Fibroblast of skin of right biceps (primary cell): Measurements from ENCODE around the gene TSHR.
"Not testable (repeated sequence)": the region's sequence is repeated elsewhere in the genome, so short reads cannot be mapped to it uniquely, and the experiment has no call there.

Source experiments
- DNase-seq: peaks from one replicate; pipeline ENCODE4 v3.0.0-alpha.2; 2013

The TSHR gene

DNA sequence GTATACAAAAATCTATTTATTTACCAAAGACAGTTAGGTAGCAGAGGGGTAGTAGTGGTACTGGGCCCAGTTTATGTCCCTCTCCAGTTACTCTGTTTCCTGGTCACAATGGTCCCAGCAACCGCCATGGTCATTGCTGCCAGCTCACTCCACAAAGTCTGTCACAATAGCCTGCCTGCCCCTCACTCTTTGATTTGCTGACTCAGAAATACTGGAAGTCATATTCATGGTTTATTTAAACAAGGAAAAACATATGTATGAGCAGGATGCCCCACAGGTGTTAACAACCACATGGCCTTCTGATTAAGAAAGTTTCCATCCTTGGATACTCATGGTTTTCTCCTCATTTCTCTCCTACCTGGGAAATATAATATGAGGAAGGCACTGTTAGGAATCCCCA lies 49.2 kb downstream of the TSHR start:
- no peak for DNase-seq

- DNase-seq, result no peak
These were observed 50.3 kb downstream of the TSHR start for GRCh38 chr14:81005540-81006228.

DNA sequence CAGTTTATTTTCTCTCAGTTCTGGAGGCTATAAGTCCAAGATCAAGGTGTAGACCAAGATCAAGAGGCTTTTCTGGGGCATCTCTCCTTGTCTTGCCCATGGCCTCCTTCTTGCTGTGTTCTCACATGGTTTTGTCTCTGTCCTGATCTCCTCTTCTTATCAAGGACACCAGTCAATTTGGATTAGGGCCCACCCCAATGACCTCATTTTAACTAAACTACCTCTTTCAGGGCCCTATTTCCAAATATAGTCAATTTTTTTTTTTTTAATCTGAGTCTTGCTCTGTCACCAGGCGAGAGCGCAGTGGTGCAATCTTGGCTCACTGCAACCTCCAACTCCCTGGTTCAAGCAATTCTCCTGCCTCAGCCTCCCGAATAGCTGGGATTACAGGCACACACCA lies 50.8 kb downstream of the TSHR start:
- no peak for DNase-seq

DNA sequence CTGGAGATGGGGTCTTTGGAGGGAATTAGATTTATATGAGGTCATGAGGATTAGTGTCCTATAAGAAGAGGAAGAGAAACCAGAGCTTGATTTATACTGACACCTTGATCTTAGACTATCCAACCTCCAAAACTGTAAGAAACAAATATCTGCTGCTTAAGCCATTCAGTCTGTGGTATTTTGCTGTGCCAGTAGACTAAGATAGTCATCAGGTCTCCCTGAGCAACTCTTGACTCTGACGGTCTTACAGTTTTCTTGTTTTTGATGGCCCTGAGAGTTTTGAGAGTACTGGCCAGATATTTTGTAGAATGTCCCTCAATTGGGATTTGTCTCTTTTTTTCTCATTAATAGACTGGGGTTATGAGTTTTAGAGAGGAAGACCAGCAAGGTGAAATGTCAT lies 51.7 kb downstream of the TSHR start:
- no peak for DNase-seq

DNA sequence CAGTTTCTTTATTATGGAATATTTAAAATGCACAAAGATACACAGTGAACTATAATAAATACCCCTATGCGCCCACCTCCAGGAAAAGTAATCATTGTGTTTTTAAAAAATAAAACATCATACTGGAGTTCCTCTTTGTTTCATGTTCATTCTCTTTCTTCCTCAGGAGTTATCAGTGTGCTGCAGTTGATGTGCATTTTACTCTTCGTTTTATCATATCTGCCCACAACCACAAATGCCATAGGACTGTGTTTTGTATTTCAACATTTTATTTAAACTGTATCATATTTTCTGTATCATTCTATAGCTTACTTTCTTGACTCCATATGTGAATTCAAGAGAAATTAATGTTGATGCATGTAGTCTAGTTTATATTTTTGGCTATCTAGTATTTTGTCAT lies 53.9 kb downstream of the TSHR start:
- no peak for DNase-seq

GRCh38 chr14:81018251-81018650 lies 62.8 kb downstream of the TSHR start:
- no peak for DNase-seq

GRCh38 chr14:81018684-81019083 lies 63.3 kb downstream of the TSHR start:
- no peak for DNase-seq

- not testable (repeated sequence) for DNase-seq
These were observed 63.7 kb downstream of the TSHR start for GRCh38 chr14:81019113-81019512.

- no peak for DNase-seq
These were observed 67.8 kb downstream of the TSHR start for GRCh38 chr14:81023095-81023710.

GRCh38 chr14:81028461-81028860 lies 73.0 kb downstream of the TSHR start:
- no peak for DNase-seq

GRCh38 chr14:81031488-81031887 lies 76.1 kb downstream of the TSHR start:
- no peak for DNase-seq

GRCh38 chr14:81033698-81034240 lies 78.3 kb downstream of the TSHR start:
- DNase-seq, result no peak

GRCh38 chr14:81042438-81042837 lies 87.0 kb downstream of the TSHR start:
- no peak for DNase-seq

GRCh38 chr14:81051547-81051946 lies 96.1 kb downstream of the TSHR start:
- no peak for DNase-seq

DNA sequence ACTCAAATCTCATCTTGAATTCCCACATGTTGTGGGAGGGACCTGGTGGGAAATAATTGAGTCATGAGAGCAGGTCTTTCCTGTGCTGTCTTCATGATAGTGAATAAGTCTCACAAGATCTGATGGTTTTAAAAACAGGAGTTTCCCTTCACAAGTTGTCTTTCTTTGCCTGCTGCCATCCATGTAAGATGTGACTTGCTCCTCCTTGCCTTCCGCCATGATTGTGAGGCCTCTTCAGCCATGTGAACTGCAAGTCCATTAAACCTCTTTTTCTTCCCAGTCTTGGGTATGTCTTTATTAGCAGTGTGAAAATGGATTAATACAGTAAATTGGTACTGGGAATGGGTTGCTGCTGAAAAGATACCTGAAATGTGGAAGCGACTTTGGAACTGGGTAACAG lies 98.6 kb downstream of the TSHR start:
- DNase-seq, result not testable (repeated sequence)

DNA sequence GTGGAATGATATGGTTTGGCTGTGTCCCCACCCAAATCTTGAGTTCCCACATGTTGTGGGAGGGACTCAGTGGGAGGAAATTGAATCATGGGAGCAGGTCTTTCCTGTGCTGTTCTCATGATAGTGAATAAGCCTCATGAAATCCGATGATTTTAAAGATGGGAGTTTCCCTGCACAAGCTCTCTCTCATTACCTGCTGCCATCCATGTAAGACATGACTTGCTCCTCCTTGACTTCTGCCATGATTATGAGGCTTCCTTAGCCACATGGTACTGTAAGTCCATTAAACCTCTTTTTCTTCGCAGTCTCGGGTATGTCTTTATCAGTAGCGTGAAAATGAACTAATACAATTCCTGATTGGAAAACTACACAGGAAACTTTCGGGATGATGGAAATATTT lies 100.5 kb downstream of the TSHR start:
- no peak for DNase-seq

GRCh38 chr14:81062380-81062779 lies 107.0 kb downstream of the TSHR start:
- no peak for DNase-seq

DNA sequence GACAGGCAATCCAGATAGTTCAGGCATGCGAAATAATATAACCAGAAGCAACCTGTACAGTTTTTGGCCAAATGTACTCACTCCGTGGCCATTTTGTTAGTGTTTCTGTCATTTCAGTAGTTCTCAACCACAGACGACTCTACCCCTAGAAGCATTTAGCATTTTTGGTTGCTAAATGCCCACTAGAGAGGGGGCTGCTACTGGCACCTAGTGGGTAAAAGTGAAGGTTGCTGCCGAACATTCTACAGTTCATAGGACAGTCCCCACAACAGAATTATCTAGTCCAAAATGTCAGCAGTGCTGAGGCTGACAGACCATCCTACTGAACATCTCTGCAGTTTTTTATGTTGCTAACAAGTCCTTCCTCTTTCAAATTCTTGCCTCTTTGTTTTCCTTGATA lies 107.4 kb downstream of the TSHR start:
- DNase-seq, result no peak

DNA sequence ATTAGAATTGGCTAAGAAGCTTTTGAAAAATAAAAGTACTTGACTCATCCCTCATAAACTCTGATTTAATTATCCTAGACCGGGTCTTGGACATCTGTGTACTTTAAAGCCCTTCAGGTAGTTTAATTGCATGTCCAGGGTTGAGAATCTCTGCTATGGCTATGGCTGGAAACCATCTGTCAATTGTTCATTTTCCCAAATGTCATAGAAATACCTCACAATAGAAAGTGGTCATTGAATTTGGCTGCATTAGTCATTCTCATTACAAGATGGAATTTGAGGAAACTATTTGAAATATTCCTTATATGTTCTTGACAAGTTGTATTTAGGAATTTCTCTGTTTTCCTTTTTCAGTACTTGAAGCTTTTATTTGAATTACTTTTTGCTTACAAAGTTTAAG lies 111.3 kb downstream of the TSHR start:
- DNase-seq, result peak; percentile 0

DNA sequence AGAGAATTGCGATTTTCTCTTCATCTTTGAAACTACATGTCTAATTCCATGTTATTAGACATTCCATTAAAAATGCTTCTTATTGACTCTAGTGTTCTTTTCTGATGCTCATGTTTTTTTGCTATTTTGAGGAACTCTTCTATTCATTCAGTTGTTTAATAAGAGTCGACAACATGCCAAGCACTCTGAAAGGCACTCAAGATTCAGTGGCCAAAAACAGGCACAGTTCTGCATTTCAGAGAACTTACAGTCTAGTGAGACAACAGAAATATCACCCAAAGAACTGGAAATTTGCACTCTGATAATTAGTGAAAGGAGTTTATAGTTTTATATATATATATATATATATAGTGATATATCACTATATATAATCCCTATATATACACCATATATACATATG lies 111.7 kb downstream of the TSHR start:
- no peak for DNase-seq

DNA sequence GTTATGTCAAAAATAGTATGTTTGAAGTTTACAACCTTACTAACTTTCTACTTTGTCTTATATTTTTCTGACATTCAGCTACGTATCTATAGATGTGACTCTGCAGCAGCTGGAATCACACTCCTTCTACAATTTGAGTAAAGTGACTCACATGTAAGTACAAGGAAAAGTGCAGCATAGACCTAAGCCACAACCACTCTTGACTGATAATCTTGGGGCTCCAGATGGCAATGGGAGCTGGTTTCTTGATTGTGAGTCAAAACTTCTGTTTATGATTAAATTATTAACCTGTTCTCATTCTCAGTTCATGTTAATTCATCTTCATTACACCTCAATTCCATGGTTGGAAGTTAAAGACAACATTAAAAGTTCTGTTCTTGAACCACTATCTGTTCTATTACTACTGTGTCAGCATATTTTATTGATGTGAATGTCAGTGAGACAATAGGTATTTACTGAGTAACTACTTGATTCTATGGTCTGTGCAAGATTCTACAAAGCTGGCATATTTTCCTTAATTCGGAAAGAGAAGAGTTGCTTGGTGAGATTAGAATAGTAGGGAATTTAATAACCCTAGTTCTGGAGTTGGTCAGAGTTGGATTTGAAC lies 112.9 kb downstream of the TSHR start:
- no peak for DNase-seq

DNA sequence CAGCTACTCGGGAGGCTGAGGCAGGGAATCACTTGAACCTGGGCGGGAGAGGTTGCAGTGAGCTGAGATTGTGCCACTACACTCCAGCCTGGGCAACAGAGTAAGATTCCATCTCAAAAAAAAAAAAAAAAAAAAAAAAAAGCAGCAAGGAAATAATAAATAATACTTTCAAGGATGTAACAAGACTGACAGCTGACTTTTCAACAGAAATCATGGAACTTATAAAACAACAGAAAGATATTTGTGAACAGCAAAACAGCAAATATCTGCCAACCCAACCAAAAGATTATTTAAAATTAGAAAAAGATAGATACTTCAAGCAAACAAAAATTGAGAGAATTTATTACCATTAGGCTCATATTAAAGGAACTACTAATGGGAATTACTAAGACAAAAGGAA lies 115.1 kb downstream of the TSHR start:
- no peak for DNase-seq

GRCh38 chr14:81085596-81085995 lies 130.2 kb downstream of the TSHR start:
- DNase-seq, result no peak

- DNase-seq, result no peak
These were observed 131.8 kb downstream of the TSHR start for GRCh38 chr14:81087230-81087629.
